GM19025 (cell line): Measurements from ENCODE around the gene RILPL2.
"Not testable (repeated sequence)": the region's sequence is repeated elsewhere in the genome, so short reads cannot be mapped to it uniquely, and the experiment has no call there.

ENCODE experiments used
- ATAC-seq: cut with Tn5 transposase; IDR thresholded peaks from one replicate; pipeline ENCODE4 v1.9.1; 2021; ENCODE audit warnings: mild to moderate bottlenecking, low read depth, moderate library complexity; ENCODE audit not compliant: unreplicated experiment

RILPL2 gene, protein sequence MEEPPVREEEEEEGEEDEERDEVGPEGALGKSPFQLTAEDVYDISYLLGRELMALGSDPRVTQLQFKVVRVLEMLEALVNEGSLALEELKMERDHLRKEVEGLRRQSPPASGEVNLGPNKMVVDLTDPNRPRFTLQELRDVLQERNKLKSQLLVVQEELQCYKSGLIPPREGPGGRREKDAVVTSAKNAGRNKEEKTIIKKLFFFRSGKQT

DNA sequence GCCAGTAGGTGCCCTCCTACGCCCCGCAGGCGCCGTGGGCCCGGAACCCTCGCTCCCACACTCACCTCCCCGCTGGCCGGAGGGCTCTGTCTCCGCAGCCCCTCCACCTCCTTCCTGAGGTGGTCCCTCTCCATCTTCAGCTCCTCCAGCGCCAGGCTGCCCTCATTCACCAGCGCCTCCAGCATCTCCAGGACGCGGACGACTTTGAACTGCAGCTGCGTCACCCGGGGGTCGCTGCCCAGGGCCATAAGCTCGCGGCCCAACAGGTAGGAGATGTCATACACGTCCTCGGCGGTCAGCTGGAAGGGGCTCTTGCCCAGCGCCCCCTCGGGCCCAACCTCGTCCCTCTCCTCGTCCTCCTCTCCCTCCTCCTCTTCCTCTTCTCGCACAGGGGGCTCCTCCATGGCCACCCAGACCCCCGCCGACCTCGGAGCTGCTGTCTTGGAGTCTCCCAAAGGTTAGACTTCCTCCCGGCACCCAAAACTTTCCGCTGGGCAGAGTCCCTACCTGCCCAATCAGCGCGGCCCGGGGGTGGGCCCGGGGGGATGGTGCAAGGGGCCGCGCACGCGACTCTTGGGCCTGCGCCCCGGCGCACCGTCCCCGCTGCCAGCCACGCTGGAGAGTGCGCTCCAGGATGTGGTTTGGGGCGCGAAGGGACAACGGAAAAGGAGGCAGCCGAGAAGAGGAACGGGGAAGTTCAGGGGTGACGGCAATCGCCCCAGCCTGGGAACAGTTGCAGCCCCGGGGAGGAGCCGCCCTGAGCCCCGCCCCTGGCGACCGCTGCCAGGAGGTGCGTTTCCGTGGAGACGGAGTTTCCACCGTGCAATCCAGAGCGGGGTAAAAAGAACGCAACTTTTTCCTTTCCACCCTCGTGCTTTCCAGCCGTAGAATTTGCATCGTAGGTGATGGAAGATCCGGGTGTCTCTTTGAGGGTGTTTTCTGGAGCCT lies at the start of gene RILPL2:
Gene RILPL2 (minus strand): TSS at position 668 of the 948 bp plus-strand sequence. CDS start 264 bp downstream, at position 404.
- peak; percentile 84 for ATAC-seq

- no peak for ATAC-seq
Observed at GRCh38 chr12:123485756-123486155, 49.3 kb upstream of the RILPL2 start.

GRCh38 chr12:123483602-123484248 lies 47.2 kb upstream of the RILPL2 start:
- ATAC-seq: no peak

DNA sequence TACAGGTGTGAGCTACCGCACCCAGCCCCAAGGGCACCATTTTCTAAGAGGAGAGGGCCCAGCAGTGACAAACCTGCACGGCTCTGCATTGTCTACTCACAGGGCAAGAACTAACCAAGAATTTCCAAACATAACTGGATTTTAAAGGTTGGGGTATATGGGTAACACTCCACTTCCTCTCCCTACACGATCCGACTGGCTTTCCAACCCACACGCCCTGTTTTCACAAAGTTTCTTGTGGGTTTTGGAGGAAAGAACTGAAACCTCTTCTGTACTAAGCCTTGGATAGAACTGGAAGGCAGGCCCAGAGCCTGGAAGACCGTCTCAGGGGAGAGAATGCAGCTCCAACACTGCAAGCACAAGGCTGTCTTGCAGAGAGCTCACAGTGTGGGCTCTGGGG lies 46.4 kb upstream of the RILPL2 start:
- ATAC-seq: no peak

GRCh38 chr12:123481251-123481650 lies 44.8 kb upstream of the RILPL2 start:
- not testable (repeated sequence) for ATAC-seq

GRCh38 chr12:123479442-123480180 lies 43.1 kb upstream of the RILPL2 start:
- no peak for ATAC-seq

DNA sequence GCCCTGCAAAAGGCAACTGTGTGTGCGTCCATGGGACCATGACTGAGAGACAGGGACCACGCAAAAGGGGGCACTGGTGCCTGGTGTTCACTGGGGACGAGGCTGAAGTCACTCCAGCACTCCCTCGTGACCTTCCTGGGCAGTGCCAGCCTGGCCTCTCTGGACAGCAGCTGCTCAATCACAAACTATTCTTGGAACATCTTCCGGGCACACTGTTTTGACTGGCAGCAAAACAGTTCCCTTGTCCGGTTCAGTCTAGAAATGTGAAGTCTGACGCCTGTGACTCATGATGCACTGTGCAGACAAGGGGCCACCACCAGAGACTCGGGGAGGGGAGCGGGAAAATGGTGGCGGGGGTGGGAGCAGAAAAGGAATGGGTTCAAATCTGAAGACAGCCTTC lies 42.3 kb upstream of the RILPL2 start:
- no peak for ATAC-seq

DNA sequence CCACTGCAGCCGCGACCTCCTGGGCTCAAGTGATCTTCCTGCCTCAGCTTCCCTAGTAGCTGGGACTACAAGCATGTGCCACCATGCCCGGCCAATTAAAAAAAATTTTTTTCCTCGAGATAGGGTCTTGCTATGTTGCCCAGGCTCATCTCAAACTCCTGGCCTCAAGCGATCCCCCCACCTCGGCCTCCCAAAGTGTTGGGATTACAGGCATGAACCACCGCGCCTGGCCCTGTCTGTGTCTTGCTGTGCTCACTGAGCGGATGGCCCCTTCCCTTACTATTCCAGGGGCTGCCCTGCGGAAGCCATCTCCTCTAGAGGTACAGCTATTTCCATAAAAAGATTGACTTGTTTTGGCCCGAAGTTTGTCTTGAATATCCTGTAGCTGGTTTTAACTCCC lies 41.6 kb upstream of the RILPL2 start:
- ATAC-seq: no peak

DNA sequence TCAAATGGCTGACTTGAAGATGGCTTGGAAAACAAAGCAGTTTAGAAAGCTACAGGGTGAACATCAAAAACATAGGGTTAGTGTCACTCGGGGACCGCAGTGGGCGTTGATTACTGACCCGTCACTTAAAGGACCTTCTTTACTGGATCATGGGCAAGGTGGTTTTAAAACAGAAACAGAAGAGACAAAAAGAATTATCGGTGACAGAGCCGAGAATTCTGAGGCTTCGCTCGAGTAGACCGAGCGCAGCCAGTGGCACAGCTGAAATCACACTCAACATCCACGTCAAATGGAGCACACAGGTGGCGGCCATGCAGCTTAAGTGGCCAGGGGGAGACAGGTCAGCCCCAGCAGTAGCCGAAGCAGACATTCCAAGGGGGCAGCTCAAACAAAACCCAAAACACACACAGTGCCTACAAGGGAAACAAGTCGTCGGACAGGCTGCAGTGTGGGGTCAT lies 38.8 kb upstream of the RILPL2 start:
- ATAC-seq: no peak

- ATAC-seq: no peak
Observed at GRCh38 chr12:123474485-123475245, 38.2 kb upstream of the RILPL2 start.

- no peak for ATAC-seq
Observed at GRCh38 chr12:123472438-123472849, 36.0 kb upstream of the RILPL2 start.

- ATAC-seq: no peak
Observed at GRCh38 chr12:123471374-123472068, 35.0 kb upstream of the RILPL2 start.

DNA sequence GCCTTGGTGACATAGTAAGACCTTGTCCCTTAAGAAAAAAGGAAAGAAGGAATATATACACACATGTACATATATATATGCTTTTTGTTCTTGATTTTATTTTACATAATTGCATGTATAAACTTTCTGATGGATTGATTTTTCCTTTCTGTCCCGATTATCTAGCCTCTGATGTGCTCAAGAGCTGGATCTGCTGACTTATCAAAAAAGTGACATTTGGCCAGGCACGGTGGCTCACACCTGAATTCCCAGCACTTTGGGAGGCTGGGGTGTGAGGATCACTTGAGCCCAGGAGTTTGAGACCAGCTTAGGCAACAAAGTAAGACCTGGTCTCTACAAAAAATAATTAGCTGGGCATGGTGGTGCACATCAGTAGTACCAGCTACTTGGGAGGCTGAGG lies 33.5 kb upstream of the RILPL2 start:
- no peak for ATAC-seq

DNA sequence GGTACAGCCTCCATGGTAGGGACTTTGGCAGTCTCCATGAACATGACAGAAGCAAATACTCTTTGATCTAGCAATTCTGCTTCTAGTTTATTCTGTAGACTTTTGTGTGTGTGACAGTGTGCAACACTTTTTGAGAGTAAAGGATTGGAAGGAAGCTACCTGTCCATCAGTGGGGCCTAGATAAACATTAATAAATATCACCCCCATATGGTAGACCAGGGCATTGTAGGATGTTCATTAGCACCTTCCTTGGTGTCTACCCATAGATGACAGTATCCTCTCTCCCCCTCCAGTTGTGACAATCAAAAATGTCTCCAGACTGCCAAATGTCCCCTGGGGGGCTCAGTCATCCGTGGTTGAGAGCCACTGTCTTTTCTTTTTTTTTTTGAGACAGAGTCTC lies 32.3 kb upstream of the RILPL2 start:
- ATAC-seq: peak; percentile 66

GRCh38 chr12:123465084-123465483 lies 28.6 kb upstream of the RILPL2 start:
- ATAC-seq: no peak

- ATAC-seq: not testable (repeated sequence)
Observed at GRCh38 chr12:123463174-123463573, 26.7 kb upstream of the RILPL2 start.

GRCh38 chr12:123457980-123458779 lies 21.7 kb upstream of the RILPL2 start, which contains the start of gene SNRNP35:
Gene SNRNP35 (plus strand): TSS chr12:123458139. CDS start chr12:123465541, 7,402 bp downstream.
- peak; percentile 53 for ATAC-seq

DNA sequence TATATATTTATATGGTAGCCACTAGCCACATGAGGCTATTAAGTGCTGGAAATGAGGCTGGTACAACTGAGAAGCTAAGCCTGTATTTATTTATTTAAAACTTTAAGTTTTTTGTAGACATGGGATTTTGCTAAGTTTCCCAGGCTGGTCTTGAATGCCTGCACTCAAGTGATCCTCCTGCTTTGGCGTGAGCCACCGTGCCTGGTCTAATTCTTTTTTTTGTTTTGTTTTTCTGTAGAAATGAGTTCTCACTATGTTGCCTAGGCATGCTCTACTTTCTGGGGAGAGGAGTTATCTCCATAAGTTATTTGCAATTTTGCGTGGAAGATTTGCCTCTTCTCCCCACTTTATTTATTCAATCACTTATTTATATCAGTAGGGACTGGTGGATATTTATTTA lies 16.7 kb upstream of the RILPL2 start:
- no peak for ATAC-seq
